Prostate gland (tissue), 2 donors: Measurements from ENCODE around the gene CYP2D6.
"Not testable (repeated sequence)": the region's sequence is repeated elsewhere in the genome, so short reads cannot be mapped to it uniquely, and the experiment has no call there.

Experiments
- POLR2A ChIP-seq: fragments of 450-650 bp; IDR thresholded peaks from one replicate; pipeline ENCODE4 v1.6.1; 2016; ENCODE audit warnings: antibody characterized with exemption, mild to moderate bottlenecking
- POLR2AphosphoS5 ChIP-seq: sonication (generic); formaldehyde crosslinking; IDR thresholded peaks from one replicate; pipeline ENCODE4 v1.6.1; 2017; ENCODE audit warnings: antibody characterized with exemption
- TF ChIP-seq, protein P1 (sequence below), 4 experiments: fragments of 200-600 bp in 2 of 4; fragments of 450-650 bp in 2 of 4; sonication (generic) in 2 of 4; IDR thresholded peaks; 1 replicate in 3 of 4; 2 replicates in 1 of 4; pipeline ENCODE4 v1.5.1; 2016 to 2019; ENCODE audit warnings: antibody characterized with exemption in 4 of 4, mild to moderate bottlenecking in 2 of 4, moderate library complexity in 2 of 4

DNA sequence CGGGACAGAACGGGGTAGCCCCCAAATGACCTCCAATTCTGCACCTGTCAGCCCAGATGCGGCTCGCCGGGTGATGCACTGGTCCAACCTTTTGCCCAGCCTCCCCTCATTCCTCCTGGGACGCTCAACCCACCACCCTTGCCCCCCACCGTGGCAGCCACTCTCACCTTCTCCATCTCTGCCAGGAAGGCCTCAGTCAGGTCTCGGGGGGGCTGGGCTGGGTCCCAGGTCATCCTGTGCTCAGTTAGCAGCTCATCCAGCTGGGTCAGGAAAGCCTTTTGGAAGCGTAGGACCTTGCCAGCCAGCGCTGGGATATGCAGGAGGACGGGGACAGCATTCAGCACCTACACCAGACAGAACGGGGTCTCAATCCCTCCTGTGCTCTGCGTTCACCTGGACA is 2.6 kb downstream of the CYP2D6 start:
- not testable (repeated sequence) for TF ChIP-seq POLR2A, POLR2AphosphoS5
- TF ChIP-seq, protein P1, sequence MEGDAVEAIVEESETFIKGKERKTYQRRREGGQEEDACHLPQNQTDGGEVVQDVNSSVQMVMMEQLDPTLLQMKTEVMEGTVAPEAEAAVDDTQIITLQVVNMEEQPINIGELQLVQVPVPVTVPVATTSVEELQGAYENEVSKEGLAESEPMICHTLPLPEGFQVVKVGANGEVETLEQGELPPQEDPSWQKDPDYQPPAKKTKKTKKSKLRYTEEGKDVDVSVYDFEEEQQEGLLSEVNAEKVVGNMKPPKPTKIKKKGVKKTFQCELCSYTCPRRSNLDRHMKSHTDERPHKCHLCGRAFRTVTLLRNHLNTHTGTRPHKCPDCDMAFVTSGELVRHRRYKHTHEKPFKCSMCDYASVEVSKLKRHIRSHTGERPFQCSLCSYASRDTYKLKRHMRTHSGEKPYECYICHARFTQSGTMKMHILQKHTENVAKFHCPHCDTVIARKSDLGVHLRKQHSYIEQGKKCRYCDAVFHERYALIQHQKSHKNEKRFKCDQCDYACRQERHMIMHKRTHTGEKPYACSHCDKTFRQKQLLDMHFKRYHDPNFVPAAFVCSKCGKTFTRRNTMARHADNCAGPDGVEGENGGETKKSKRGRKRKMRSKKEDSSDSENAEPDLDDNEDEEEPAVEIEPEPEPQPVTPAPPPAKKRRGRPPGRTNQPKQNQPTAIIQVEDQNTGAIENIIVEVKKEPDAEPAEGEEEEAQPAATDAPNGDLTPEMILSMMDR (IDR thresholded peaks at IDR 0.05), result not testable (repeated sequence)
